Measurements from ENCODE around the gene THSD4. TPM values are rescaled to one million over a fixed set of nuclear protein-coding genes. Genes with fewer than 3 reads are reported as not detected.
"Not testable (repeated sequence)": the region's sequence is repeated elsewhere in the genome, so short reads cannot be mapped to it uniquely, and the experiment has no call there.

THSD4 gene
- total and polyA plus RNA-seq, 9 of the 15 experiments (the other 6 are each of a cell fraction or from before 2014, with no cell fraction given): 0.04 TPM; not detected in 5

DNA sequence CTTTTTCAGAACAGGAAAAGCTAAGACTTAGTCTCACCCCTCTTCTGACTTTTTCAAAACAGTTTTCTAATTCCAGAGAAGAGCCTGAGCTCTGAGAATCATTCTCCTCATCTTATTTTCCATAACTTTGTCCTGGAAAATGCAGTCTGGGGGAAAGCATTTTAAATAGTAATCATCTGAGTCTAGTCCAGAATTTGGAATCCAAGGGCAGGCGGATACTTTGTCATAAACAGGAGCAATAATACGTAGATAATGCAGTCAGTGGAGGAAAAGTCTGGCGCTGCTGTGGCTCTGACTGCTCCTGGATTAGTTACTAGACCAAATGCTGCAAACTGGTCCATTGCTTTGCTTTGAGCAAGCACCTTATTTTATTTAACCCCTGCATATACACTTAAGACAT is 285.0 kb downstream of the THSD4 start (continued):
- TF ChIP-seq ZNF277 (CRISPR knock-in tag; IDR thresholded peaks at IDR 0.05; ENCODE audit: borderline replicate concordance) (no peak), ZNF12 (CRISPR knock-in tag; IDR thresholded peaks at IDR 0.05) (no peak), SOX6 (IDR thresholded peaks at IDR 0.05) (no peak), GATAD2B (IDR thresholded peaks at IDR 0.05; ENCODE audit: borderline replicate concordance) (no peak), ASH1L (IDR thresholded peaks at IDR 0.05; ENCODE audit: borderline replicate concordance, low read depth, partially characterized antibody) (no peak), ZBTB11 (CRISPR knock-in tag; IDR thresholded peaks at IDR 0.05) (no peak)

- H3K36me3 ChIP-seq (ENCODE audit: control insufficient read depth, insufficient read depth, low read length); H3K4me3 ChIP-seq; H3K9me1 ChIP-seq (ENCODE audit: control insufficient read depth, insufficient read depth, low read length); H3K27me3 ChIP-seq (ENCODE audit: control insufficient read depth in 2 of 2, insufficient read depth in 2 of 2, low read length in 2 of 2); H2AFZ ChIP-seq (ENCODE audit: low read depth, low read length); BruUV-seq (replicated peaks); H3K27ac ChIP-seq (ENCODE audit: extremely low read depth, low read depth, low read length); in situ Hi-C loops (cut with MboI); H4K20me1 ChIP-seq (replicated peaks; ENCODE audit: control insufficient read depth, insufficient read depth, low read length); H3K79me2 ChIP-seq (ENCODE audit: control insufficient read depth, insufficient read depth, low read length); H3K4me2 ChIP-seq (ENCODE audit: insufficient read depth, low read length); H3K4me1 ChIP-seq (replicated peaks in 1 of 2; ENCODE audit: control insufficient read depth in 2 of 2, insufficient read depth in 2 of 2, low read length in 2 of 2); CTCF ChIA-PET (ENCODE audit: low intra/inter-chr PET ratio); H3K9me3 ChIP-seq (replicated peaks; ENCODE audit: control insufficient read depth, insufficient read depth, low read depth, low read length); DNase-seq (ENCODE audit: extremely low read depth in 1 of 4, low spot score in 3 of 4); FAIRE-seq; intact Hi-C loops (cut with micrococcal nuclease); ATAC-seq; H3K9ac ChIP-seq (ENCODE audit: insufficient read depth in 1 of 2, low read depth in 2 of 2, low read length in 2 of 2): not testable (repeated sequence)
- 8% methylated on average over 2 of the region's 3 CpGs for WGBS (ENCODE audit: insufficient coverage, low coverage, missing lambda C conversion rate)
- POLR2A ChIA-PET: interaction anchor here (1.1 kb wide), 1 partner anchor 15 kb away, joined by 3 read pairs; no protein-coding TSS in a partner anchor
These were observed 286.5 kb downstream of the THSD4 start for GRCh38 chr15:71401728-71402127.
